Measurements from ENCODE around the gene CYTH3. TPM values are rescaled to one million over a fixed set of nuclear protein-coding genes. Genes with fewer than 3 reads are reported as not detected.

The CYTH3 gene
- total RNA-seq, 1 donor from 2014 or later, result 29.5 TPM

DNA sequence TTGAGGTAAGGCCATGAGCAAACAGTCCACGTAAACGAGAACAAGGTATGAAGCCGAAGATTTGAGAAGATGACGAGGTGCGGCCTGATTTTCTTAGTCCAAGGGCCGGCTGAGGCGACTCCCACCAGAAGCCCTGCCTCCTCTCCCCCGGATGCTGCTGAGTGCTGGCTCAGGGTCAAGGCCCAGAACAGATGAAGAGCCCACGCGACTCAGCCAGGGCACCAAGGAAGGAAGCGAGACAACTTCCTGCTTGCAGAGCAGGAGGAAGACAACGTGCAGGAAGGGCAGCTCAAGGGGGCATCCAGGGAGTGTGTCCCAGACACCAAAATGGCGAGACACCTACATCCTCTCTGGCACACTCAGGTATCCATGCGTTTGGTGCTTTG is 99.5 kb downstream of the CYTH3 start:
- H3K9me3 ChIP-seq, result no peaks in the 10 kb centered on the region
- peaks cover 0 to 25% of the 10 kb centered on the region in 2 donors for H3K36me3 ChIP-seq
- no peak overlapping the region for H3K4me3 ChIP-seq
- no peak overlapping the region for H3K27ac ChIP-seq
- intact Hi-C loops (cut with DNase I), result loop anchor here (2.0 kb wide), 1 partner anchor 52 kb away; no protein-coding TSS in a partner anchor
- DNase-seq (ENCODE audit: extremely low spot score in 2 of 2), result no peak
- H3K27me3 ChIP-seq, result no peaks in the 10 kb centered on the region
- TF ChIP-seq, protein P1, sequence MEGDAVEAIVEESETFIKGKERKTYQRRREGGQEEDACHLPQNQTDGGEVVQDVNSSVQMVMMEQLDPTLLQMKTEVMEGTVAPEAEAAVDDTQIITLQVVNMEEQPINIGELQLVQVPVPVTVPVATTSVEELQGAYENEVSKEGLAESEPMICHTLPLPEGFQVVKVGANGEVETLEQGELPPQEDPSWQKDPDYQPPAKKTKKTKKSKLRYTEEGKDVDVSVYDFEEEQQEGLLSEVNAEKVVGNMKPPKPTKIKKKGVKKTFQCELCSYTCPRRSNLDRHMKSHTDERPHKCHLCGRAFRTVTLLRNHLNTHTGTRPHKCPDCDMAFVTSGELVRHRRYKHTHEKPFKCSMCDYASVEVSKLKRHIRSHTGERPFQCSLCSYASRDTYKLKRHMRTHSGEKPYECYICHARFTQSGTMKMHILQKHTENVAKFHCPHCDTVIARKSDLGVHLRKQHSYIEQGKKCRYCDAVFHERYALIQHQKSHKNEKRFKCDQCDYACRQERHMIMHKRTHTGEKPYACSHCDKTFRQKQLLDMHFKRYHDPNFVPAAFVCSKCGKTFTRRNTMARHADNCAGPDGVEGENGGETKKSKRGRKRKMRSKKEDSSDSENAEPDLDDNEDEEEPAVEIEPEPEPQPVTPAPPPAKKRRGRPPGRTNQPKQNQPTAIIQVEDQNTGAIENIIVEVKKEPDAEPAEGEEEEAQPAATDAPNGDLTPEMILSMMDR (IDR thresholded peaks at IDR 0.05), result no peak
- TF ChIP-seq POLR2A (IDR thresholded peaks at IDR 0.05) (no peak), POLR2AphosphoS5 (IDR thresholded peaks at IDR 0.05; ENCODE audit: insufficient read depth in 1 of 2, low read depth in 1 of 2) (no peak)
- H3K4me1 ChIP-seq, result no peaks in the 10 kb centered on the region

DNA sequence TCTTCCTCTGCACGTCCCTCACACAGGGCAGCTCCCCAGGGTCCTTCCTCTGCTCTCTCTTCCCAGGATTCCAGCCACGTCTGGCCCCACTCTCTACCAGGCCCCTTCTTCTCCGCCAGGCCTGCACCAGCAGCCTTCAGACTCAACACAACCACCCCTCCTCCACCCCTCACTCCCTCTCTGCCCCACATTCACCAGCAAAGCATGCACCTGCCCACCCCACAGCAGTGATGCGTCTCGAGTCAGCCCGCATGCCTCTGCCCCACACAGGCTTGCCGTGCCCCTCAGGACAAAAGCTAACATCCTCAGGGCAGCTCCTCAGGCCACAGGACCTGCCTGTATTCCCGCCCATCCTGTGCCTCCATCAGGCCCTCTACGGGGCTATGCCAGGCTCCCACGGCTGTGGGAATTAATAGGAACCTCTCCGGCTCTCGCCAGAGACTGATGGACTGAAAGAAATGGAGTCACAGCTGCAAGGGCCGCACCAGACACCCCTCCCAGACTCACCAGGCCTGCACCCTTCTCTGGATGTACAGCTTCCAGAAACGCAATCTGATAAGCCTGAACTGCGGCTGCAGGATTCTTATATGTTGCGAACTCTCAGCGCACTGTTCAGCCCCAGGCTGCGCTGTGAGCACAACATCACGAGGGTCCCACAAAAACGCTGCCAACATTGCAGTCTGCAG is 100.1 kb downstream of the CYTH3 start:
- peaks cover 0 to 23% of the 10 kb centered on the region in 2 donors for H3K36me3 ChIP-seq
- no peaks in the 10 kb centered on the region for H3K27me3 ChIP-seq
- no peak for DNase-seq (ENCODE audit: extremely low spot score in 2 of 2)
- no peaks in the 10 kb centered on the region for H3K4me1 ChIP-seq
- H3K4me3 ChIP-seq, result no peak overlapping the region
- no peak for TF ChIP-seq POLR2AphosphoS5 (IDR thresholded peaks at IDR 0.05; ENCODE audit: insufficient read depth in 1 of 2, low read depth in 1 of 2)
- no peak for TF ChIP-seq POLR2A (IDR thresholded peaks at IDR 0.05)
- TF ChIP-seq, protein P1 (IDR thresholded peaks at IDR 0.05), result no peak
- no peaks in the 10 kb centered on the region for H3K9me3 ChIP-seq
- no peak overlapping the region for H3K27ac ChIP-seq
- intact Hi-C loops (cut with DNase I), result loop anchor here (2.0 kb wide), 1 partner anchor 52 kb away; no protein-coding TSS in a partner anchor

DNA sequence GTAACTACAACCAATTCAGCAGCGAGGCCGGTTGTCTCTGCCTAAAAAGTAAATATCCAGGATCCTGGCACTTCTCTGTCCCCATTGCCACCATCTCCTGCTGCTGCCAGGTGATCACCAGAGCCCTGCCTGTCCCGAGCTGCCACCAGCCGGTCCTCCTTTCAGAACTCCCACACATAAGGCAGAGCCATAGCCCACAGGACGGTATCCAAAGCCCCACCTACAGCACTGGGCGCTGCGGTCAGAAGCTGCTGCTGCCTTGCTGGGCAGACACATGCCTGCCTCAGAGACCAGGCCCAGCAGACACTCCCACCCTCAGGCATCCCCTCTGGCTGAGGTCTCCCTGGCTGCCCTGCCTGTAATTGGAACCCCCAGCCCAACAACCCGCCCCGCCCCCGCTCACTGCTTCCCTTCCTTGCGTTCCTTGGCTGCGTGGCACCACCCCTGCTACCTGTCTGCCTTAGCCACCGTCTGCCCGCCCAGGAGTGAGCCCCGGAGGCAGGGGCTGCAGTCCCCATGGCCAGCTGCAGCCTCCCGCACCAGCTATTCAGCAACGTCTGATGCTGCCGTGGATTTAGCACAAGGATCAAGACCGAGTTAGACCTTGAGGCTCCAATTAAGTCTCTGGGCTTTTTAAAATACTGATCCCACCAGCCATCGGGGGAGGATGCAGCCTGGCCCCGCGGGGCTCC is 100.7 kb downstream of the CYTH3 start:
- no peak for TF ChIP-seq POLR2AphosphoS5 (IDR thresholded peaks at IDR 0.05; ENCODE audit: insufficient read depth in 1 of 2, low read depth in 1 of 2)
- TF ChIP-seq, protein P1 (IDR thresholded peaks at IDR 0.05), result no peak
- no peak for TF ChIP-seq POLR2A (IDR thresholded peaks at IDR 0.05)
- H3K27ac ChIP-seq, result no peak overlapping the region
- no peaks in the 10 kb centered on the region for H3K4me1 ChIP-seq
- H3K27me3 ChIP-seq, result no peaks in the 10 kb centered on the region
- no peaks in the 10 kb centered on the region for H3K9me3 ChIP-seq
- no peak overlapping the region for H3K4me3 ChIP-seq
- peaks cover 0 to 16% of the 10 kb centered on the region in 2 donors for H3K36me3 ChIP-seq
- DNase-seq (ENCODE audit: extremely low spot score in 2 of 2), result no peak
- intact Hi-C loops (cut with DNase I), result loop anchor here (2.0 kb wide), 1 partner anchor 53 kb away; no protein-coding TSS in a partner anchor

DNA sequence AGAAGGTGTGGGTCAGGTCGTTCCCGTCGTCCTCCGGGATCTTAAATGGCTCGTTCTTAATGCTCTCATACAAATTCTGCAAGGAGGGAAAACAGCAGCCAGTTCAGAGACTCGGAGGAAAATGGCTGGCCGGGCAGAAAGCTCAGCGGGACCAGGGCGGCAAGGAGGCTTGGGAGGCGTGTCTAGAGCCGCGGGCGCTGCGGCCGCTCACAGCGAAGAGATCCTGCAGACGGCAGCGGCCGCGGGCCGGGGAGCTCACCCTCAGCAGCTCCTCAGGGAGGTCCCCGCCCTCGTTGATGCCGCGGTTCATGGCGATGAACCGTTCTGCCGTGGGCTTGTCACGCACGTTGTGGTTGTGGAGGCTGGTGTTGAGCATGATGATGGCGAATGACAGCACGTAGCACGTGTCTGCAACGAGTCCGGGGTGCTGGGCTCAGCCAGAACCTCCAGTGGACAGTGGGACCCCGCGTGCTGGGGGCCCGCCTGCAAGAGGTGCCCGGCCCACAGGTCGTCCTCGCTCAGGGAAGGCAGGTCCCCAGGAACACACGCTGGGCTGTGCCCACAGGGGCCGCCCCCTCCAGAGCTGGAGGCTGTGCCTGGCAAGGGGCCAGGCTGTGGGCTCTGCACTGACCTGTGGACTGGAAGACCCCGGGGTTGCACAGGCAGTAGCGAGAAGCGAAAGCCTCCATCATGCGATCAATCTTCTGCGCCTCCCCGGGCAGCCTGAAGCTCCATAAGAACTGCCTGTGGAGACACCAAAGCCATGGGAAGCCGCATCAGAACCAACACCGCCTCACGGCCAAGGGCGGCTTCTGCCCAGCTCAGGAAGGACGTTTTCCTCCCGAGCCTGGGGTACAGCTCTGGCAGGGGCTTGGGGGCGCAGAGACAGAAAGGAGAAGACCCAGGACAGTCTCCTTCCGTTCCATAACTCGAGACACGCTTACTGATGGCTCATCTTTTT is 101.6 kb downstream of the CYTH3 start:
- Histone ChIP-seq H3K27me3 (no peaks in the 10 kb centered on the region), H3K9me3 (no peaks in the 10 kb centered on the region), H3K4me1 (no peaks in the 10 kb centered on the region), H3K27ac (no peak overlapping the region), H3K36me3 (peaks cover 0 to 13% of the 10 kb centered on the region in 2 donors), H3K4me3 (no peak overlapping the region)
- TF ChIP-seq POLR2AphosphoS5 (IDR thresholded peaks at IDR 0.05; ENCODE audit: insufficient read depth in 1 of 2, low read depth in 1 of 2) (no peak), POLR2A (IDR thresholded peaks at IDR 0.05) (no peak)
- TF ChIP-seq, protein P1 (IDR thresholded peaks at IDR 0.05), result no peak
- no peak for DNase-seq (ENCODE audit: extremely low spot score in 2 of 2)
- intact Hi-C loops (cut with DNase I), result no loop called here

Data from vagina (tissue), 2 donors.